Omental fat pad (tissue), 4 donors: Measurements from ENCODE around the gene RAB10. TPM values are rescaled to one million over a fixed set of nuclear protein-coding genes. Genes with fewer than 3 reads are reported as not detected.

Experiments
- ATAC-seq: fragments of 150-250 bp; one replicate; pipeline ENCODE4 v1.9.1; 2016; ENCODE audit warnings: mild to moderate bottlenecking, moderate library complexity; ENCODE audit not compliant: low FRiP score
- DNase-seq: peaks from one replicate; pipeline ENCODE4 v3.0.0-alpha.2; 2019; ENCODE audit warnings: low spot score
- total RNA-seq, 4 donors: library from RNA; depleted of rRNA; stranded (reverse); fragments of >200 nt; gene quantifications; one replicate each; pipeline ENCODE4 v1.1.0, GENCODE V29; 2016
- TF ChIP-seq, protein P1 (sequence below), 3 donors: fragments of 450-650 bp; IDR thresholded peaks; one replicate each; pipeline ENCODE4 v1.5.1; 2016 to 2017; ENCODE audit warnings: antibody characterized with exemption in 3 of 3, mild to moderate bottlenecking in 3 of 3, moderate library complexity in 2 of 3

Gene RAB10
- total RNA-seq, 4 donors from 2014 or later = 78.3 to 115 (median 86.1) TPM

GRCh38 chr2:26173776-26174482, 140.0 kb downstream of the RAB10 start:
- no peak for ATAC-seq
- TF ChIP-seq, protein P1, sequence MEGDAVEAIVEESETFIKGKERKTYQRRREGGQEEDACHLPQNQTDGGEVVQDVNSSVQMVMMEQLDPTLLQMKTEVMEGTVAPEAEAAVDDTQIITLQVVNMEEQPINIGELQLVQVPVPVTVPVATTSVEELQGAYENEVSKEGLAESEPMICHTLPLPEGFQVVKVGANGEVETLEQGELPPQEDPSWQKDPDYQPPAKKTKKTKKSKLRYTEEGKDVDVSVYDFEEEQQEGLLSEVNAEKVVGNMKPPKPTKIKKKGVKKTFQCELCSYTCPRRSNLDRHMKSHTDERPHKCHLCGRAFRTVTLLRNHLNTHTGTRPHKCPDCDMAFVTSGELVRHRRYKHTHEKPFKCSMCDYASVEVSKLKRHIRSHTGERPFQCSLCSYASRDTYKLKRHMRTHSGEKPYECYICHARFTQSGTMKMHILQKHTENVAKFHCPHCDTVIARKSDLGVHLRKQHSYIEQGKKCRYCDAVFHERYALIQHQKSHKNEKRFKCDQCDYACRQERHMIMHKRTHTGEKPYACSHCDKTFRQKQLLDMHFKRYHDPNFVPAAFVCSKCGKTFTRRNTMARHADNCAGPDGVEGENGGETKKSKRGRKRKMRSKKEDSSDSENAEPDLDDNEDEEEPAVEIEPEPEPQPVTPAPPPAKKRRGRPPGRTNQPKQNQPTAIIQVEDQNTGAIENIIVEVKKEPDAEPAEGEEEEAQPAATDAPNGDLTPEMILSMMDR (IDR thresholded peaks at IDR 0.05) = no peak
- DNase-seq = no peak

- TF ChIP-seq, protein P1 (IDR thresholded peaks at IDR 0.05) = no peak
- ATAC-seq (no peak), DNase-seq (no peak)
These were observed 141.0 kb downstream of the RAB10 start for GRCh38 chr2:26174691-26175465.

DNA sequence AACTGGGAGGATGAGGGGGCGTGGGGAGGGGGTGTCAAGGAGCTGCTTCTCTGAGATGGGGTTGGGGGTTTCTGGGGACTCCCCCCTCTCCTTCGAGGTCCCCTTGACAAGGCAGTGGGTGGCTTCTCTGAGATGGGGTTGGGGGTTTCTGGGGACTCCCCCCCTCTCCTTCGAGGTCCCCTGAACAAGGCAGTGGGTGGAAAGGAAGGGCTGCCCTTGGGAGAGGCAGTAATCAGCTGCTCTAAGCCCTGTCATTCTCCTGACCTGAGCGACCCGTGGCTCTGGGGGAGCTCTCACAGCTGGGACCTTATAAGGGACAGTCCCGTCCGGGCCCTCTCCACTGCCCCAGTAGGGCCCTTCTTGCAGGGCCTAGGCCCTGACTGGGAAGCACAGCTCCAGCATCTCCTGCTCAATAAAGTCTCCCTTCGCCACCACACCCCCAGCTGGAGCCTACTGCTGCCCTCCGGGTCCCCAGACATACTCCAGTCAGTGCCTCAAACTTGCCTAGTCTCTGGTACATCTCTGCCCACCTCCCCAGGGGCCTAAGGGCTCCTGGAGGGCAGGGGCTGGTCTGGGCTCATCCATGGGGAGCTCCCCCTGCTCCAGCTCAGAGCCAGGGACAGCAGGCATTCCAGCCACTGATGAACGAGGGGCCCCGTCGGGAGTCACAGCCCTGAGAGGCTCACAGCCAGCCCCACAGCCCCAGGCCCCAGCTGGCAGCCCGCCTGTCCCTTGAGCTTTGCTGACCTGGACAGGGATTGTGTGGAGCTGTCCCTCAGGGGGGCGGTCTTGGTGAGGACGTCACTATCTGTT, 141.8 kb downstream of the RAB10 start:
- TF ChIP-seq, protein P1 (IDR thresholded peaks at IDR 0.05) = no peak
- DNase-seq = no peak
- no peak for ATAC-seq

- TF ChIP-seq, protein P1 (IDR thresholded peaks at IDR 0.05) = no peak
- DNase-seq (no peak), ATAC-seq (no peak)
These were observed 142.4 kb downstream of the RAB10 start for GRCh38 chr2:26176279-26176615.

GRCh38 chr2:26177122-26177521, 143.2 kb downstream of the RAB10 start:
- ATAC-seq (no peak), DNase-seq (no peak)
- TF ChIP-seq, protein P1 (IDR thresholded peaks at IDR 0.05) = no peak

DNA sequence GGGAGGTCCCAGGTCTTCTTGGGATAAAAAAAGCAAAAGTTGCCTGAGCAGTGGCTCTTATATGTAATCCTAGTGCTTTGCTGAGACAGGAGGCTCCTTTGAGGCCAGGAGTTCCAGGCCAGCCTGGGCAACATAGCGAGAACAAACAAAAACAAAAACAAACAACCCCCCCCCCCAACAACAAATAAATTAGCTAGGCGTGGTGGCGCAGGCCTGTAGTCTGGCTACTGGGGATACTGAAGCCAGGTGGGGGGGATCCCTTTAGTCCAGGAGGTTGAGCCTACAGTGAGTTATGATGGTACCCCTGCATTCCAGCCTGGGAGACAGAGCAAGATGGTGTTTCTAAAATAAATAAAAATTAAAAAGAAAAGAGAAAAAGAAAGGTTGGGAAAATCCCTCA, 144.4 kb downstream of the RAB10 start:
- DNase-seq = no peak
- TF ChIP-seq, protein P1 (IDR thresholded peaks at IDR 0.05) = no peak
- ATAC-seq = no peak
